NOMO-1 (cell line): ENCODE measurements around the gene HEATR5A.
"Not testable (repeated sequence)": the region's sequence is repeated elsewhere in the genome, so short reads cannot be mapped to it uniquely, and the experiment has no call there.

ENCODE experiments used
- DNase-seq, 2 experiments: peaks; one replicate each; lab custom pipeline; 2025; ENCODE audit not compliant: unreplicated experiment in 2 of 2; lab: John Stamatoyannopoulos, UW

Gene HEATR5A

GRCh38 chr14:31261859-31262731 lies 158.3 kb downstream of the HEATR5A start:
- peak; percentile 84 to 90 for DNase-seq

- DNase-seq = no peak
Measured at GRCh38 chr14:31261523-31261858, 158.9 kb downstream of the HEATR5A start.

DNA sequence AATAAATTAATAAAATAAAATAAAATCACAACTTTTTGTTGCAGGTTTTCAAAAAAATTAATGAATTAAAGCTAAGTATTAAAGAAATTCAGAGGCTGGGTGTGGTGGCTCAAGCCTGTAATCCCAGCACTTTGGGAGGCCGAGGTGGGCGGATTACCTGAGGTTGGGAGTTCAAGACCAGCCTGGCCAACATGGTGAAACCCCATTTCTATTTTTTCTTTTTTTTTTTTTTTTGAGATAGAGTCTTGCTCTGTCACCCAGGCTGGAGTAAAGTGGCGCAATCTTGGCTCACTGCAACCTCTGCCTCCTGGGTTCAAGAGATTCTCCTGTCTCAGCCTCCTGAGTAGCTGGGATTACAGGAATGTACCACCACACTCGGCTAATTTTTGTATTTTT lies 161.3 kb downstream of the HEATR5A start:
- not testable (repeated sequence) for DNase-seq

- no peak for DNase-seq
Measured at GRCh38 chr14:31258427-31259039, 161.8 kb downstream of the HEATR5A start.

DNA sequence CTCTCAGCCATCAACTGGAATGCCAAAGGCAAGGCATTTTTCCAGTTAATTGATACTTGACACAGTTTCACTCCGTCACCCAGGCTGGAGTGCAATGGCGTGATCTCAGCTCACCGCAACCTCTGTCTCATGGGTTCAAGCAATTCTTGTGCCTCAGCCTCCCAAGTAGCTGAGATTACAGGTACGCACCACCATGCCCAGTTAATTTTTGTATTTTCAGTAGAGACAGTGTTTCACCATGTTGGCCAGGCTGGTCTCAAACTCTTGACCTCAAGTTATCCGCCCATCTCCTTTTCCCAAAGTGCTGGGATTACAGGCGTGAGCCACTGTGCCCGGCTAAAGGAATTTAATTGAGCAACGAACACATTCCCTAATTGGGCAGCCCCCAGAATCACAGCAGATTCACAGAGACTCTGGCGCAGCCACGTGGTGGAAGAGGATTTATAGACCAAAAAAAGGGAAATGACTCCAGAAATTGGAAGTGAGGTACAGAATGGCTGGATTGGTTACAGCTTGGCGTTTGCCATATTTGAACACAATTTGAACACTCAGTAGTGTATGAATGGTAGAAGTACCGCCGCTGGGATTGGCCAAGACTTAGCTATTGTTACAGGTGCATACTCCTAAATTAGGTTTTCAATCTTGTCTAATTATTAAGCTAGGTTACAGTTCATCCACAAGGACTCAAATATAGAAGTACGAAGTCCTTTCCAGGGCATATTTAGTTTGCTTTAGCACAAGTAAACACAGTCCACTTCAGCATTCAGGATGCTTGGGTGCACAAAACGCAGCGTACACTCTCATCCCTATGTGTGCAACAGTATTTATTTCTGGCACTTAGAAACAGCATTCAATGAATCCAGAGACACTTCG lies 162.6 kb downstream of the HEATR5A start:
- DNase-seq = peak in 1 of 2 experiments; percentile 11

GRCh38 chr14:31257244-31257553 lies 163.2 kb downstream of the HEATR5A start:
- no peak for DNase-seq

DNA sequence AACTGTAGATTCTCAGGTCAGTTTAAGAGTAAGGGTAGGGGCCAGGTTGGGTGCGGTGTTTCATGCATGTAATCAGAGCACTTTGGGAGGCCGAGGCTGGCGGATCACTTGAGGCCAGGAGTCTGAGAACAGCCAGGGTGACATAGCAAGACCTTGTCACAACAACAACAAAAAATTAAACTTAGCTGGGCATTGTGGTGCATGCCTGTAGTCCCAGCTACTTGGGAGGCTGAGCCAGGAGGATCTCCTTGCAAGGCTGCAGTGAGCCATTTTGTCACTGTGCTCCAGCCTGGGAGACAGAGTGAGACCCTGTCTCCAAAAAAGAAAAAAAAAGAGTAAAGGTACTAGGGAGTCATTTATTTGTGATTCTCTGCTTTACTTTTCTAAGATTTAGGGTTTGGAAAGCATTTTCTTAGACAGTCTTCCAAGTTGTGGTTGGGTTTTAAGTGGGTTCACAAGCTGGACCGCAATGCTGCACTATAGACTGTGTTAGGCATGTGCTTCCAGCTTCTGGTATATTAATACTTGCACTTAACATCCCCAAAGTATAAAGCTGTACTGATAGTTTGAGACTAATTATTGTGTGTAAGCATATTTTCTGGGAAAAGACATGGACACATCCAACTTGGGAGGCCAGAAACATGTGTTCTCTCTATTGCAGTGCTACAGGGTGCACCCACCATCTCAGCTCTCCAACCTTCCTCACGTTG lies 163.7 kb downstream of the HEATR5A start:
- no peak for DNase-seq

GRCh38 chr14:31255918-31256317 lies 164.4 kb downstream of the HEATR5A start:
- not testable (repeated sequence) for DNase-seq

- DNase-seq = no peak
Measured at GRCh38 chr14:31255286-31255685, 165.1 kb downstream of the HEATR5A start.

DNA sequence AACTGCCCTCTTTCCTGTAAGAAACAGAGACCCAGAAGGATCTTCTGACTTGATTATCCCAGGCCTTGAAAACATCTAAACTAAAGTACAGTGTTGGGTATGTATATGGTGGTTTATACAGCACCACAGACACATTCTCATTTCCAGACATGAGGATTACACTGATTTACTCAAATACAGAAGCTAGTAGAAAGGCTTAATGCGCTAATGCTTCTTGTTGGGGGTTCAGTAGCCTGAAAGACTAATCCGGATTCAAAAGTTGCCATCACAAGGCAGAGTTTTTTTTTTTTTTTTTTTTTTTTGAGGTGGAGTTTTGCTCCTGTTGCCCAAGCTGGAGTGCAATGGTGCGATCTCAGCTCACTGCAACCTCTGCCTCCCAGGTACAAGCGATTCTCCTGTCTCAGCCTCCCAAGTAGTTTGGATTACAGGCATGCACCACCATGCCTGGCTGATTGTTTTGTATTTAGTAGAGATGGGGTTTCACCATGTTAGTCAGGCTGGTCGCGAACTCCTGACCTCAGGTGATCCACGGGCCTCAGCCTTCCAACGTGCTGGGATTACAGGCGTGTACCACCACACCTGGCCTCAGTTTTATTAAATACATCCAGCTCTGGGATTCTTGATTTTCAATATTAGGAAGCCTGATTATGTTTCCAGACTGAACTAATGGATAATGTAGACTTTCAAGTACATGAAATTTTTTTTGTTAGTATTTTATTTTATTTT lies 166.4 kb downstream of the HEATR5A start:
- no peak for DNase-seq

- DNase-seq = no peak
Measured at GRCh38 chr14:31252865-31253264, 167.5 kb downstream of the HEATR5A start.

DNA sequence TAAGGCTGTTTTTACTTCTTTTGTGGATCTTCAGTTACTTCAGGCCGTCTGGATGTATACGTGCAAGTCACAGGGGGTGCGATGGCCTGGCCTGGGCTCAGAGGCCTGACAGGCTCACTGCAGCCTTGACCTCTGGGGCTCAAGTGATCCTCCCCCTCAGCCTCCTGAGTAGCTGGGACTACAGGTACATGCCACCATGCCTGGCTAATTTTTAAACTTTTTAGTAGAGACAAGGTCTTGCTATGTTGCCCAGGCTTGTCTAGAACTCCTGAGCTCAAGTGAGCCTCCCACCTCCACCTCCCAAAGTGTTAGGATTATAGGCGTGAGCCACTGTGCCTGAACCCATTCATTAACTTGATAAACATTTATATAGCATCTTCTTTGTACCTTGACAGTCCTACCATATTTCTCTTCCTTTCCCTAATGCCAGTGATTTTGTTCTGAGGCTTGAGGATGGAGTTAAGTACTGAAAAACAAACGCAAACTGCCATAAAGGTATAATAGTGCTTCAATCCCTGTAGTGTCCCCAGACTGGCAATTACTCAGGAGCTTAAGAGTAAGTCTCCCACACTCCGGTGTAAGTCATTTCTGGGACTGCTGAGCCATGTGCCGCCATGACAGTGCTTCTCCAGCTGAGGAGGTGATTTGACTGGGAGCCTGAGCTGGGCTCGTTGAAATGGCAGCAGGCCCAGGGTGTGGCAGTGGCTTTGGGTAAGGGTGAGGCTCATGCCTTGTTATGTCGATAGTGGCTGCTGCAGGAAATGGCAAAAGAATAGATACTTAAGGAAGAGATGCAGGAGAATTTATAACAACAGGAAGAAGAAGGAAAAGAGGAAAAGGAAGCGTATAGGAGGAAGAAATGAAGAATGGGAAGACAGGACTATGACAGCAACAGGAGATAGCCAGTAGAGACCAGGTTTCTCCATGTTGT lies 169.1 kb downstream of the HEATR5A start:
- DNase-seq = no peak

DNA sequence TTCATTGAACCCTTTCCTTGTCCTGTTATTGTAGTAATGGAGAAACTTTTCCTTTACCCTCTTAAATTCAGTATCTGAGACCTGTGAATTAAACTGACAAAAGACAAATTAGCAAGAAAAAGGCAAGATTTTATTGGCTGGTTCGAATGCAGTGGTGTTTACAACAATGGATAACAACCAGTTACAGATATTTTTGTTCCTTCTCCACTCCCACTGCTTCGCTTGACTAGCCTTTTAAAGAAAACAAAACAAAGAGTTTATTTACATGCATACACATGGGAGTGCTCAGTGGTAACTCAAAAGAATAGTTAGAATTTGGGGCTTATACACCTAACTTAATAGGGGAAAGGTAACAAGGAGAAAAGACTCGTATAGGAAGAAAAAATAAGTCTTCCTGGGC lies 175.7 kb downstream of the HEATR5A start:
- DNase-seq = no peak

- DNase-seq = peak in 1 of 2 experiments; percentile 9
Measured at GRCh38 chr14:31243860-31244259, 176.5 kb downstream of the HEATR5A start.

DNA sequence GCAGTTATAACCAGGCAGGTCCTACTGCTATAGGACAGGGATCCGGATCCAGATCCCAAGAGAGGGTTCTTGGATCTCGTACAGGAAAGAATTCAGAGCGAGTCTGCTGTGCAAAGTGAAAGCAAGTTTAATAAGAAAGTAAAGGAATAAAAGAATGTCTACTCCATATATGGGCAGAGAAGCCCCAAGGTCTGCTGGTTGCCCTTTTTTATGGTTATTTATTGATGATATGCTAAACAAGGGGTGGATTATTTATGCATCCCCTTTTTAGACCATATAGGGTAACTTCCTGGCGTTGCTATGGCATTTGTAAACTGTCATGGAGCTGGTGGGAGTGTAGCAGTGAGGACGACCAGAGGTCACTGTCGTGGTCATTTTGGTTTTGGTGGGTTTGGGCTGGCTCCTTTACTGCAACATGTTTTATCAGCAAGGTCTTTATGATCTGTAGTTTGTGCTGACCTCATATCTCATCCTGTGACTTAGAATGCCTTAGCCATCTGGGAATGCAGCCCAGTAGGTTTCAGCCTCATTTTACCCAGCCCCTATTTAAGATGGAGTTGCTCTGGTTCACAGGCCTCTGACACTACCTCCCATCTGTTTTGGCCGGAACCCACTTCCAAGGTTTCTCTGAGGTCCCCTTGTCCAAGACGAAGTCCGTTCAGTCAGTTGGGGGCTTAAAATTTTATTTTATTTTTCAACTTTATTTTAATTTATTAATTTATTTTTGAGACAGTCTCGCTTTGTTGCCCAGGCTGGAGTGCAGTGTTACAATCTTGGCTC lies 178.0 kb downstream of the HEATR5A start:
- not testable (repeated sequence) for DNase-seq
